GM10248 (cell line): ENCODE results near the gene SMC1B.
"Not testable (repeated sequence)": the region's sequence is repeated elsewhere in the genome, so short reads cannot be mapped to it uniquely, and the experiment has no call there.

Experiments
- CTCF ChIA-PET: fragments of 300-600 bp; sonication (Branson Sonifier 250); formaldehyde crosslinking; extraction: SDS; loops from one replicate; lab custom pipeline; 2021; ENCODE audit warnings: antibody characterized with exemption; lab: Yijun Ruan, JAX
- POLR2A ChIA-PET: fragments of 350-650 bp; sonication (Branson Sonifier 250); formaldehyde crosslinking; extraction: SDS; loops from one replicate; lab custom pipeline; 2020; ENCODE audit warnings: antibody characterized with exemption; lab: Yijun Ruan, JAX
- DNase-seq: peaks from one replicate; pipeline ENCODE4 v3.0.0; 2012; ENCODE audit errors: extremely low spot score
- CTCF ChIP-seq: IDR thresholded peaks from 2 replicates; pipeline ENCODE4 v1.5.1; 2012; ENCODE audit warnings: mild to moderate bottlenecking, low read depth; ENCODE audit errors: extremely low read depth, missing control alignments, control extremely low read depth

SMC1B gene

GRCh38 chr22:45359627-45360026 is 53.8 kb downstream of the SMC1B start:
- POLR2A ChIA-PET: no interaction called here

GRCh38 chr22:45358127-45358526 is 55.3 kb downstream of the SMC1B start:
- TF ChIP-seq CTCF: no peak
- CTCF ChIA-PET: interaction anchor here (1.3 kb wide), 2 partner anchors 16 kb away, joined by 3 read pairs; no protein-coding TSS in a partner anchor
- POLR2A ChIA-PET: no interaction called here
- no peak for DNase-seq

More at GRCh38 chr22:45359627-45360026, 53.8 kb downstream of the SMC1B start:
- TF ChIP-seq CTCF: no peak
- CTCF ChIA-PET: no interaction called here
- no peak for DNase-seq

- DNase-seq: no peak
- ChIA-PET POLR2A (no interaction called here), CTCF (interaction anchor here (0.8 to 1.3 kb wide), 3 partner anchors 16 to 23 kb away, joined by 3 read pairs; no protein-coding TSS in a partner anchor)
- no peak for TF ChIP-seq CTCF
These were observed 55.9 kb downstream of the SMC1B start for GRCh38 chr22:45357490-45357889.

GRCh38 chr22:45353786-45354185 is 59.6 kb downstream of the SMC1B start:
- ChIA-PET POLR2A (no interaction called here), CTCF (no interaction called here)
- no peak for DNase-seq

GRCh38 chr22:45352757-45353156 is 60.6 kb downstream of the SMC1B start:
- DNase-seq, POLR2A ChIA-PET, CTCF ChIA-PET: not testable (repeated sequence)

More at GRCh38 chr22:45353786-45354185, 59.6 kb downstream of the SMC1B start:
- TF ChIP-seq CTCF: no peak

GRCh38 chr22:45351956-45352355 is 61.4 kb downstream of the SMC1B start:
- ChIA-PET POLR2A (no interaction called here), CTCF (no interaction called here)
- DNase-seq: no peak

GRCh38 chr22:45349916-45350315 is 63.5 kb downstream of the SMC1B start:
- ChIA-PET CTCF (no interaction called here), POLR2A (no interaction called here)
- no peak for DNase-seq
- no peak for TF ChIP-seq CTCF

More at GRCh38 chr22:45351956-45352355, 61.4 kb downstream of the SMC1B start:
- TF ChIP-seq CTCF: no peak
